WTC11 (cell line): Measurements from ENCODE around the gene ATRIP. TPM values are rescaled to one million over a fixed set of nuclear protein-coding genes. Genes with fewer than 3 reads are reported as not detected.

Experiments used
- ATAC-seq: fragments of 200-7000 bp; cut with Tn5 transposase; 2 replicates; pipeline ENCODE4 v1.10.0; 2021; ENCODE audit warnings: mild to moderate bottlenecking, moderate library complexity
- CTCF ChIA-PET: fragments of 300-600 bp; sonication (Branson Sonifier 250); formaldehyde crosslinking; loops from one replicate; lab custom pipeline; 2021; ENCODE audit warnings: antibody characterized with exemption; lab: Charles Lee
- POLR2A ChIA-PET: fragments of 350-600 bp; sonication (Branson Sonifier 250); formaldehyde crosslinking; loops from one replicate; lab custom pipeline; 2021; ENCODE audit warnings: antibody characterized with exemption; lab: Charles Lee
- DNase-seq: peaks from one replicate; pipeline ENCODE4 v3.0.0; 2021; ENCODE audit warnings: low spot score
- H3K27ac Mint-ChIP-seq: 2 replicates; pipeline ENCODE4 v1.8.0; 2021; ENCODE audit warnings: mixed read lengths
- H3K27me3 Mint-ChIP-seq: 2 replicates; pipeline ENCODE4 v1.8.0; 2021; ENCODE audit warnings: low read depth, mild to moderate bottlenecking, moderate library complexity, mixed read lengths
- H3K36me3 Mint-ChIP-seq: 2 replicates; pipeline ENCODE4 v1.8.0; 2021; ENCODE audit warnings: mixed read lengths
- H3K4me1 Mint-ChIP-seq: 2 replicates; pipeline ENCODE4 v1.8.0; 2022; ENCODE audit warnings: mixed read lengths
- H3K4me3 Mint-ChIP-seq: 2 replicates; pipeline ENCODE4 v1.8.0; 2021; ENCODE audit warnings: mild to moderate bottlenecking, moderate library complexity, mixed read lengths
- H3K9me3 Mint-ChIP-seq: 2 replicates; pipeline ENCODE4 v1.8.0; 2021; ENCODE audit warnings: mixed read lengths
- AFF4 ChIP-seq: sonication (generic); formaldehyde crosslinking; IDR thresholded peaks from 2 replicates; pipeline ENCODE4 v1.8.1; 2023; ENCODE audit warnings: mild to moderate bottlenecking, missing genetic modification reagents, borderline replicate concordance
- CREM ChIP-seq: sonication (generic); formaldehyde crosslinking; IDR thresholded peaks from 2 replicates; pipeline ENCODE4 v1.8.1; 2022; ENCODE audit warnings: mild to moderate bottlenecking, missing genetic modification reagents, moderate library complexity
- EMX1 ChIP-seq: fragments of 250-450 bp; sonication (Bioruptor Pico); IDR thresholded peaks from 2 replicates; pipeline ENCODE4 v1.8.0; 2021; ENCODE audit warnings: mild to moderate bottlenecking
- ESRRA ChIP-seq: sonication (generic); formaldehyde crosslinking; IDR thresholded peaks from 2 replicates; pipeline ENCODE4 v1.8.1; 2022; ENCODE audit warnings: mild to moderate bottlenecking, missing genetic modification reagents, borderline replicate concordance
- ETV6 ChIP-seq: sonication (generic); formaldehyde crosslinking; IDR thresholded peaks from 2 replicates; pipeline ENCODE4 v1.8.1; 2022; ENCODE audit warnings: mild to moderate bottlenecking, missing genetic modification reagents
- FOXP1 ChIP-seq: sonication (generic); formaldehyde crosslinking; IDR thresholded peaks from 2 replicates; pipeline ENCODE4 v1.8.0; 2022; ENCODE audit warnings: missing genetic modification reagents, mild to moderate bottlenecking, moderate library complexity, borderline replicate concordance
- MXD4 ChIP-seq: fragments of 250-450 bp; sonication (Bioruptor Pico); IDR thresholded peaks from 2 replicates; pipeline ENCODE4 v1.8.0; 2021; ENCODE audit warnings: mild to moderate bottlenecking, moderate library complexity, borderline replicate concordance
- NR1H2 ChIP-seq: sonication (generic); formaldehyde crosslinking; IDR thresholded peaks from 2 replicates; pipeline ENCODE4 v1.9.0; 2021; ENCODE audit warnings: mild to moderate bottlenecking, moderate library complexity, missing genetic modification reagents
- PREB ChIP-seq: sonication (generic); formaldehyde crosslinking; IDR thresholded peaks from 2 replicates; pipeline ENCODE4 v1.8.1; 2022; ENCODE audit warnings: mild to moderate bottlenecking, missing genetic modification reagents, moderate library complexity, borderline replicate concordance
- PRRX2 ChIP-seq: fragments of 250-450 bp; sonication (Bioruptor Pico); IDR thresholded peaks from 2 replicates; pipeline ENCODE4 v1.8.0; 2021; ENCODE audit warnings: mild to moderate bottlenecking
- RELA ChIP-seq: sonication (generic); formaldehyde crosslinking; IDR thresholded peaks from 2 replicates; pipeline ENCODE4 v1.8.1; 2022; ENCODE audit warnings: missing genetic modification reagents, mild to moderate bottlenecking, borderline replicate concordance
- TEAD4 ChIP-seq: sonication (generic); formaldehyde crosslinking; IDR thresholded peaks from 2 replicates; pipeline ENCODE4 v1.8.0; 2022; ENCODE audit warnings: mild to moderate bottlenecking, missing genetic modification reagents
- ZBTB43 ChIP-seq: sonication (generic); formaldehyde crosslinking; IDR thresholded peaks from 2 replicates; pipeline ENCODE4 v1.8.1; 2023; ENCODE audit warnings: mild to moderate bottlenecking, missing genetic modification reagents
- ZNF219 ChIP-seq: sonication (generic); formaldehyde crosslinking; IDR thresholded peaks from 2 replicates; pipeline ENCODE4 v1.8.0; 2023; ENCODE audit warnings: missing genetic modification reagents, mild to moderate bottlenecking, borderline replicate concordance
- ZNF232 ChIP-seq: sonication (generic); formaldehyde crosslinking; IDR thresholded peaks from 2 replicates; pipeline ENCODE4 v1.8.0; 2022; ENCODE audit warnings: mild to moderate bottlenecking, missing genetic modification reagents
- ZNF263 ChIP-seq: sonication (generic); formaldehyde crosslinking; IDR thresholded peaks from 2 replicates; pipeline ENCODE4 v1.8.1; 2022; ENCODE audit warnings: low read depth, mild to moderate bottlenecking, moderate library complexity, missing genetic modification reagents
- total RNA-seq: library from RNA; stranded (reverse); gene quantifications from 3 replicates; pipeline ENCODE4 v1.2.3, GENCODE V29; 2021
- TF ChIP-seq, protein P1 (sequence below): fragments of 250-450 bp; sonication (Bioruptor Pico); IDR thresholded peaks from 2 replicates; pipeline ENCODE4 v2.1.2; 2022; ENCODE audit warnings: mild to moderate bottlenecking, moderate library complexity
- TF ChIP-seq, protein P2 (sequence below): fragments of 250-450 bp; sonication (Bioruptor Pico); conservative IDR thresholded peaks from 2 replicates; pipeline ENCODE4 v1.9.0; 2021; ENCODE audit warnings: mild to moderate bottlenecking
- TF ChIP-seq, protein P3 (sequence below): sonication (generic); formaldehyde crosslinking; IDR thresholded peaks from 2 replicates; pipeline ENCODE4 v1.8.0; 2022; ENCODE audit warnings: mild to moderate bottlenecking, missing genetic modification reagents
- TF ChIP-seq, protein P4 (sequence below): sonication (generic); formaldehyde crosslinking; IDR thresholded peaks from 2 replicates; pipeline ENCODE4 v1.8.0; 2022; ENCODE audit warnings: mild to moderate bottlenecking, missing genetic modification reagents

The ATRIP gene
- total RNA-seq, 1 experiment from 2014 or later = 18.2 TPM

GRCh38 chr3:48503401-48504050, 57.0 kb downstream of the ATRIP start (continued):
- TF ChIP-seq ETV6 (0 out of 2 replicates have a peak, but pooled peaks have one; percentile 31), ESRRA (no peak), ZNF219 (CRISPR knock-in tag) (no peak), PRRX2 (CRISPR knock-in tag) (no peak), ZNF263 (CRISPR knock-in tag) (no peak), RELA (CRISPR knock-in tag) (no peak), PREB (CRISPR knock-in tag) (no peak), ZBTB43 (CRISPR knock-in tag) (no peak)
- TF ChIP-seq, protein P1, sequence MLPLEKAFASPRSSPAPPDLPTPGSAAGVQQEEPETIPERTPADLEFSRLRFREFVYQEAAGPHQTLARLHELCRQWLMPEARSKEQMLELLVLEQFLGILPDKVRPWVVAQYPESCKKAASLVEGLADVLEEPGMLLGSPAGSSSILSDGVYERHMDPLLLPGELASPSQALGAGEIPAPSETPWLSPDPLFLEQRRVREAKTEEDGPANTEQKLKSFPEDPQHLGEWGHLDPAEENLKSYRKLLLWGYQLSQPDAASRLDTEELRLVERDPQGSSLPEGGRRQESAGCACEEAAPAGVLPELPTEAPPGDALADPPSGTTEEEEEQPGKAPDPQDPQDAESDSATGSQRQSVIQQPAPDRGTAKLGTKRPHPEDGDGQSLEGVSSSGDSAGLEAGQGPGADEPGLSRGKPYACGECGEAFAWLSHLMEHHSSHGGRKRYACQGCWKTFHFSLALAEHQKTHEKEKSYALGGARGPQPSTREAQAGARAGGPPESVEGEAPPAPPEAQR (CRISPR knock-in tag) = no peak
- TF ChIP-seq, protein P2, sequence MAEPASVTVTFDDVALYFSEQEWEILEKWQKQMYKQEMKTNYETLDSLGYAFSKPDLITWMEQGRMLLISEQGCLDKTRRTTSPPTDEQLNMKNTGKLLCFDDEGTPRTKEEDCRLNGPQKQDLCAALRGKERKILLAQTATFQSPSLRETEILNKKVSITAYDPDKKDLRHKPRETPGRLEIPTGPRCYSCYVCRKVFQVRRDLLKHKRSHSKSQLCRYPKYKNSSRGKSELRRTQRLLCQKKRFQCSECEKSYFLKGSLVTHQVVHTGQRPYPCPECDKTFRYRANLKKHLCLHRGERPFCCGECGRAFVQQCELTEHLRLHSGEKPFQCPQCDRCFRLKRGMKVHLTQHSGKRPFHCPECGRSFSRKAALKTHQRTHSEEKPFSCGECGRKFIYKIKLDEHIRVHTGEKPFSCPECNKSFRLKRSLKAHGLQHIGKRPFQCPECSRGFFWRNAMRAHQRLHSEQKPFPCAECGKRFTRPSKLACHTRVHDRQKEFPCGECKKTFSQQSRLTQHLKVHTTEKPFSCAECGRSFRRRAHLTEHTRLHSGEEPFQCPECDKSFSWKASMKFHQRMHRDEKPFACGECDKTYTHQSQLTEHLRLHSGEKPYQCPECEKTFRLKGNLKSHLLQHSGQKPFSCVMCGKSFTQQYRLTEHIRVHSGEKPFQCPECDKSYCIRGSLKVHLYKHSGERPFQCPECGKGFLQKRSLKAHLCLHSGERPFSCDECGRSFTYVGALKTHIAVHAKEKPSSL (CRISPR knock-in tag) = no peak

DNA sequence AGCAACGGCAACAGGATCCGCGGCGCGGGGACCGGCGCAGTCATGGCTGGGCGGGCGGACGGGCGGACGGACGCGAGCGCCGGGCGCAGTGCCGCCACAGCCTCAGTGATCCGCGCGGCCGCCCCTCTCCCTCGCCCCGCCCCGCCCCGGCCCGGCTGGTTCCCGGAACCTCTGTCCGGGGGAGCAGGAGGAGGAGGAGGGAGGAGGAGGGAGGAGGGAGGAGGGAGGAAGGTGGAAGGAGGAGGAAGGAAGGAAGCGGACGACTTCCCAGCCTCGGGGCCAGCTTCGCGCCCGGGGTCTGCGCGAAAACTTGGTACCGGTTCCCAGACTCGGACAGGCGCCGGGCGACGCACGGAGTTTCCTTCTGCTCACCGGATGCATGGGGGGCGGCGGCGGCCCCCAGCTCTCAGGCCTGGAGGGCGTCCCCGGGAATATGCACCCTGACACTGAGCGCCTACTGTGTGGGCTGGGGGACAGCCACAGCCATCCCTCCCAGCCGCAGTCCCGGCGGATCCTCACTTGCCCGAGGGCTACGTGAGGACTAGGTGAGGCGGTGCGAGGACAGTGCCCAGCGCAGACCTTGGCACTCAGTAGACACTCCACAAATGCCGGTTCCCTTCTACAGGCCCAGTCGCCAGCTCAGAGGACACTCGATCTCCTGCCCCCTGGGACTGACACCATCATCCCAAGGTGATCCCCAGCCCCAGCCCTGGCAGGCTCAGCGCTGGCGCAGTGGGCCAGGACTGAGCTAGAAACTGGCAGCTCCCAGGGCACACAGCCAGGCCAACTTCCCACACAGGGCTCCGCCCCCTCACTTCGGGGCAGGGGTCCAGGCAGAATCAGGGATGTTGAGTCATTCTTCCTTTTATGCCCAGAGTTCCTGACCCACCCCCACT, 57.8 kb downstream of the ATRIP start, which contains the start of gene SHISA5:
TSS of gene SHISA5 (minus strand) at position 124 of the 896 bp plus-strand sequence. CDS start at position 44, 80 bp downstream.
- Mint-ChIP-seq H3K27ac (peak within 1 kb of the TSS; percentile 80; the same call in 1 of the 2 replicates), H3K36me3 (peaks cover 5% of the 10 kb centered on the region), H3K27me3 (no peaks in the 10 kb centered on the region; the same call in none of the 2 replicates), H3K9me3 (no peaks in the 10 kb centered on the region), H3K4me1 (peaks cover 39% of the 10 kb centered on the region), H3K4me3 (peak within 1 kb of the TSS; percentile 82)
- DNase-seq (peak; percentile 68), ATAC-seq (peak; percentile 37)
- POLR2A ChIA-PET = interaction anchor here (0.5 to 2.8 kb wide), 3 partner anchors 27 to 58 kb away, joined by 4 to 21 read pairs (median 10); partner anchors contain the start of gene ATRIP
- CTCF ChIA-PET = interaction anchor here (0.9 to 9.1 kb wide), 5 partner anchors 30 to 131 kb away, joined by 3 to 168 read pairs (median 5); partner anchors contain the start of gene SLC26A6
- TF ChIP-seq EMX1 (CRISPR knock-in tag) (no peak), AFF4 (CRISPR knock-in tag) (no peak), MXD4 (CRISPR knock-in tag) (no peak), RELA (CRISPR knock-in tag) (0 out of 2 replicates have a peak, but pooled peaks have one; percentile 28), NR1H2 (CRISPR knock-in tag) (no peak), ZNF232 (CRISPR knock-in tag) (0 out of 2 replicates have a peak, but pooled peaks have one; percentile 45), TEAD4 (CRISPR knock-in tag) (no peak), CREM (CRISPR knock-in tag) (no peak), FOXP1 (CRISPR knock-in tag) (peak; percentile 9; the same call in 1 of the 2 replicates)
- TF ChIP-seq, protein P3, sequence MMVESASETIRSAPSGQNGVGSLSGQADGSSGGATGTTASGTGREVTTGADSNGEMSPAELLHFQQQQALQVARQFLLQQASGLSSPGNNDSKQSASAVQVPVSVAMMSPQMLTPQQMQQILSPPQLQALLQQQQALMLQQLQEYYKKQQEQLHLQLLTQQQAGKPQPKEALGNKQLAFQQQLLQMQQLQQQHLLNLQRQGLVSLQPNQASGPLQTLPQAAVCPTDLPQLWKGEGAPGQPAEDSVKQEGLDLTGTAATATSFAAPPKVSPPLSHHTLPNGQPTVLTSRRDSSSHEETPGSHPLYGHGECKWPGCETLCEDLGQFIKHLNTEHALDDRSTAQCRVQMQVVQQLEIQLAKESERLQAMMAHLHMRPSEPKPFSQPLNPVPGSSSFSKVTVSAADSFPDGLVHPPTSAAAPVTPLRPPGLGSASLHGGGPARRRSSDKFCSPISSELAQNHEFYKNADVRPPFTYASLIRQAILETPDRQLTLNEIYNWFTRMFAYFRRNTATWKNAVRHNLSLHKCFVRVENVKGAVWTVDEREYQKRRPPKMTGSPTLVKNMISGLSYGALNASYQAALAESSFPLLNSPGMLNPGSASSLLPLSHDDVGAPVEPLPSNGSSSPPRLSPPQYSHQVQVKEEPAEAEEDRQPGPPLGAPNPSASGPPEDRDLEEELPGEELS (CRISPR knock-in tag) = no peak; the same call in 1 of the 2 replicates
- TF ChIP-seq, protein P4, sequence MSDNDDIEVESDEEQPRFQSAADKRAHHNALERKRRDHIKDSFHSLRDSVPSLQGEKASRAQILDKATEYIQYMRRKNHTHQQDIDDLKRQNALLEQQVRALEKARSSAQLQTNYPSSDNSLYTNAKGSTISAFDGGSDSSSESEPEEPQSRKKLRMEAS (CRISPR knock-in tag) = 0 out of 2 replicates have a peak, but pooled peaks have one; percentile 36
